Measurements from ENCODE around the gene SCN7A.
"Not testable (repeated sequence)": the region's sequence is repeated elsewhere in the genome, so short reads cannot be mapped to it uniquely, and the experiment has no call there.

Gene SCN7A

GRCh38 chr2:166468124-166469024 lies 25.7 kb downstream of the SCN7A start:
- no peak overlapping the region for H3K4me3 Mint-ChIP-seq
- no peak for DNase-seq
- no peaks in the 10 kb centered on the region for H3K4me1 Mint-ChIP-seq
- no peaks in the 10 kb centered on the region for H3K36me3 Mint-ChIP-seq (ENCODE audit: low read depth)
- no peaks in the 10 kb centered on the region for H3K27me3 Mint-ChIP-seq (ENCODE audit: low read depth, poor library complexity)
- TF ChIP-seq CTCF (IDR thresholded peaks at IDR 0.05) = no peak
- H3K9me3 Mint-ChIP-seq = no peaks in the 10 kb centered on the region
- no peak overlapping the region for H3K27ac Mint-ChIP-seq

- H3K27ac Mint-ChIP-seq = no peak overlapping the region
- no peaks in the 10 kb centered on the region for H3K36me3 Mint-ChIP-seq (ENCODE audit: low read depth)
- TF ChIP-seq CTCF (IDR thresholded peaks at IDR 0.05) = no peak
- H3K27me3 Mint-ChIP-seq (ENCODE audit: low read depth, poor library complexity) = peaks cover 3% of the 10 kb centered on the region
- H3K9me3 Mint-ChIP-seq = no peaks in the 10 kb centered on the region
- no peak for DNase-seq
- no peak overlapping the region for H3K4me3 Mint-ChIP-seq
- no peaks in the 10 kb centered on the region for H3K4me1 Mint-ChIP-seq
These were observed 29.9 kb downstream of the SCN7A start for GRCh38 chr2:166464187-166464586.

GRCh38 chr2:166463640-166464039 lies 30.4 kb downstream of the SCN7A start:
- no peaks in the 10 kb centered on the region for H3K9me3 Mint-ChIP-seq
- H3K36me3 Mint-ChIP-seq (ENCODE audit: low read depth) = no peaks in the 10 kb centered on the region
- H3K27ac Mint-ChIP-seq = no peak overlapping the region
- no peaks in the 10 kb centered on the region for H3K4me1 Mint-ChIP-seq
- TF ChIP-seq CTCF (IDR thresholded peaks at IDR 0.05) = no peak
- no peak for DNase-seq
- no peak overlapping the region for H3K4me3 Mint-ChIP-seq
- H3K27me3 Mint-ChIP-seq (ENCODE audit: low read depth, poor library complexity) = peaks cover 3% of the 10 kb centered on the region

GRCh38 chr2:166458674-166459073 lies 35.4 kb downstream of the SCN7A start:
- Mint-ChIP-seq H3K36me3 (ENCODE audit: low read depth) (no peaks in the 10 kb centered on the region), H3K27ac (no peak overlapping the region), H3K4me3 (no peak overlapping the region), H3K27me3 (ENCODE audit: low read depth, poor library complexity) (peaks cover 3% of the 10 kb centered on the region), H3K4me1 (no peaks in the 10 kb centered on the region), H3K9me3 (no peaks in the 10 kb centered on the region)
- DNase-seq = no peak
- TF ChIP-seq CTCF (IDR thresholded peaks at IDR 0.05) = no peak

- H3K27me3 Mint-ChIP-seq (ENCODE audit: low read depth, poor library complexity); DNase-seq; H3K36me3 Mint-ChIP-seq (ENCODE audit: low read depth); H3K9me3 Mint-ChIP-seq; H3K4me1 Mint-ChIP-seq; H3K4me3 Mint-ChIP-seq; H3K27ac Mint-ChIP-seq: not testable (repeated sequence)
These were observed 38.2 kb downstream of the SCN7A start for GRCh38 chr2:166455823-166456222.

GRCh38 chr2:166454006-166454595 lies 39.9 kb downstream of the SCN7A start:
- Mint-ChIP-seq H3K4me1 (no peaks in the 10 kb centered on the region), H3K27me3 (ENCODE audit: low read depth, poor library complexity) (no peaks in the 10 kb centered on the region), H3K4me3 (no peak overlapping the region), H3K36me3 (ENCODE audit: low read depth) (no peaks in the 10 kb centered on the region), H3K27ac (no peak overlapping the region), H3K9me3 (no peaks in the 10 kb centered on the region)
- DNase-seq = no peak
- TF ChIP-seq CTCF (IDR thresholded peaks at IDR 0.05) = no peak

Data from nephron progenitor cell (in vitro differentiated cells).